AG04449 (cell line): ENCODE measurements around the gene P4HA2.

ENCODE experiments used
- CTCF ChIA-PET: fragments of 350-600 bp; formaldehyde crosslinking; extraction: SDS; loops from one replicate; lab custom pipeline; 2021; ENCODE audit warnings: antibody characterized with exemption; lab: Yijun Ruan, JAX
- POLR2A ChIA-PET: fragments of 400-600, 350-600 bp; formaldehyde crosslinking; extraction: SDS; loops from one replicate; lab custom pipeline; 2020; ENCODE audit warnings: antibody characterized with exemption, inconsistent platforms; lab: Yijun Ruan, JAX
- DNase-seq: peaks from one replicate; pipeline ENCODE4 v3.0.0-alpha.2; 2010; ENCODE audit warnings: low read depth, low spot score
- H3K4me3 ChIP-seq: 2 replicates; pipeline ENCODE4 v1.5.1; 2011; ENCODE audit warnings: low read depth, mild to moderate bottlenecking, control low read depth, low read length
- TF ChIP-seq, protein P1 (sequence below): IDR thresholded peaks from one replicate; pipeline ENCODE4 v1.5.1; 2011; ENCODE audit warnings: mild to moderate bottlenecking, moderate library complexity, low read length, control low read depth, inconsistent platforms; ENCODE audit not compliant: insufficient read depth; ENCODE audit errors: missing control alignments

The P4HA2 gene

DNA sequence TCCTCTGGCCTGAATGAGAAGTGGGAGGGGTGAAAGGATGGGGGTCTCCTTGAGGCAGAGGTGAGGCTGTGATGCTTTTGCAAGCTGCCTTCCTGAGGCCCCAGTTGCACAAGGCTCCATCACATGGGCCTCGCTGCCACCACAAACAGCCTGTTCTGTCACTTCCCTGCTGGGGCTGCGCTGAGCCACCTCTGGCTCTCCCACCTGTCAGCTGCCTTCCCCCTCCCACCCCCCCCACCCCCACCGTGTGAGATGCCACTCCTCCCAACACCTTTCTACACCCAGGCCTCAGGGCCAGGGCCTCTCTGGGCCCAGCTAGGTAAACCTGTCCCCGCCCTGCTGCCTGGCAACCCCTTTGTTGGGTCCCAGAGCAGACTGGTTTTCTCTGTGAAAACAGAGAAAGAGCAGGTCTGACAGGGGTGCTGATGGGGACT is 25.4 kb upstream of the P4HA2 start:
- no peak overlapping the region for H3K4me3 ChIP-seq
- TF ChIP-seq, protein P1, sequence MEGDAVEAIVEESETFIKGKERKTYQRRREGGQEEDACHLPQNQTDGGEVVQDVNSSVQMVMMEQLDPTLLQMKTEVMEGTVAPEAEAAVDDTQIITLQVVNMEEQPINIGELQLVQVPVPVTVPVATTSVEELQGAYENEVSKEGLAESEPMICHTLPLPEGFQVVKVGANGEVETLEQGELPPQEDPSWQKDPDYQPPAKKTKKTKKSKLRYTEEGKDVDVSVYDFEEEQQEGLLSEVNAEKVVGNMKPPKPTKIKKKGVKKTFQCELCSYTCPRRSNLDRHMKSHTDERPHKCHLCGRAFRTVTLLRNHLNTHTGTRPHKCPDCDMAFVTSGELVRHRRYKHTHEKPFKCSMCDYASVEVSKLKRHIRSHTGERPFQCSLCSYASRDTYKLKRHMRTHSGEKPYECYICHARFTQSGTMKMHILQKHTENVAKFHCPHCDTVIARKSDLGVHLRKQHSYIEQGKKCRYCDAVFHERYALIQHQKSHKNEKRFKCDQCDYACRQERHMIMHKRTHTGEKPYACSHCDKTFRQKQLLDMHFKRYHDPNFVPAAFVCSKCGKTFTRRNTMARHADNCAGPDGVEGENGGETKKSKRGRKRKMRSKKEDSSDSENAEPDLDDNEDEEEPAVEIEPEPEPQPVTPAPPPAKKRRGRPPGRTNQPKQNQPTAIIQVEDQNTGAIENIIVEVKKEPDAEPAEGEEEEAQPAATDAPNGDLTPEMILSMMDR, result no peak
- no peak for DNase-seq
- ChIA-PET CTCF (interaction anchor here (0.7 to 21.8 kb wide), 2 partner anchors 14 to 188 kb away, joined by 3 to 416 read pairs; no protein-coding TSS in a partner anchor), POLR2A (no interaction called here)

DNA sequence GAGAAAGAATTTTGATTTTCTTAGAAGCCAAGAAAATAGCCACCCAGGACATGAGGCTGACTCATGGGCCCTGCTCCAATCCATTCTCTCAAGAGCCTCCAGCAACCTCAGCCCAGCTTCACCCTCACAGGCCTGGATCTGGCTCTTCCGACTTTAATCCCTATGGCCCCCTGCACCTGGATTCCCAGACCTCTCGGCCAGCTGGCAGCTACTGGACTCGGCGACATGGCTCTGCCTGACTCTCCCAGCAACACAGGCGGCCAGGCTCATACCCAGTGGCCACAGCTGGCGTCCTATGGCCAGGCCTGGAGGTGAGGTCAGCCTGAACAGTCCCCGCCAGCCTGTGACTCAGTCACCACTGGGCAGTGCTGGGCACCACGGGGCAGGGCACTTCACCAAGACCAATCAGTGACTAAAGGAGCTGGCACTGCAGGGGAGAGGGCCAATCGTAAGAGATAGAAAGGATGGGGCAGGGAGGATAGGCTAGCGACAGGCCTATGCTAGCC is 23.6 kb upstream of the P4HA2 start:
- ChIA-PET POLR2A (no interaction called here), CTCF (interaction anchor here (0.7 to 21.8 kb wide), 4 partner anchors 13 to 24 kb away, joined by 3 to 416 read pairs (median 4); partner anchors contain the start of gene P4HA2)
- no peak for DNase-seq
- TF ChIP-seq, protein P1, result no peak
- H3K4me3 ChIP-seq, result no peak overlapping the region

DNA sequence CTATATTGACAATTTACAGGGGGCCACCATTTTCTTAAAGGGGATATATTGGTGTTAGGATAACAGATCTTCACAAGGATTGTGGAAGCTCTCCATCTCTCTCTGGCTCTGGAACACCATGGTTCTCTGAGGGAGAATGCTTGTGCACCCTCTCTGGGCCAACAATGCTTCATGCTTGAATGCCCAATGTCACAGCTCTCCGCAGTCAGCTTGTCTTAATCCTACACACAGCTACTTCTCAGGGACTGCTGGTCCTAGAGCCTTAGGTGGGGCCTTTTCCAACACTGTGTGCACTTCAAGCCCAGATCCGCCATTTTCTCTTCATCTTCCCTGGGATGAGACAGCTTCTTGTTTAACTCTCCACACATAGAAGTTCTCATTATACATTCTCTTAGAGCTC is 22.9 kb upstream of the P4HA2 start:
- TF ChIP-seq, protein P1, result no peak
- ChIA-PET POLR2A (no interaction called here), CTCF (interaction anchor here (0.8 to 21.8 kb wide), 5 partner anchors 12 to 43 kb away, joined by 3 to 416 read pairs (median 3); partner anchors contain the start of genes P4HA2 and SLC22A4)
- no peak for DNase-seq
- H3K4me3 ChIP-seq, result no peak overlapping the region

DNA sequence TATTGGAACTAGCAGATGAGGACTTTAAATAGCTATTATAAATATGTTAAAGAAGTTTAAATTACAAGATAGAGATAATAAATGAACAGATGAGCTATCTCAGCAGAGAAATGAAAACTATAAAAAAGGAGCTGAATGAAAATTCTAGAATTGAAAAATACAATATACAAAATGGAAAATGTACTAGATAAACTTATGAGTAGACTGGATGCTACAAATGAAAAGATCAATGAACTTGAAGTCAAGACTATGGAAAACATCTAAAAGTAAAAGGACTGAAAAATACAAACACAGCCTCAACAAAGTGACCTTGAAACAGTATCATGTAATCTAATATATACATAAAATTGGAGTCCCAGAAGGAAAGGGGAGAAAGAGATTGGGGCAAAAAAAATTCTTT is 19.2 kb upstream of the P4HA2 start:
- CTCF ChIA-PET, result interaction anchor here (21.8 kb wide), 1 partner anchor 8 kb away, joined by 416 read pairs; no protein-coding TSS in a partner anchor
- POLR2A ChIA-PET, result no interaction called here

DNA sequence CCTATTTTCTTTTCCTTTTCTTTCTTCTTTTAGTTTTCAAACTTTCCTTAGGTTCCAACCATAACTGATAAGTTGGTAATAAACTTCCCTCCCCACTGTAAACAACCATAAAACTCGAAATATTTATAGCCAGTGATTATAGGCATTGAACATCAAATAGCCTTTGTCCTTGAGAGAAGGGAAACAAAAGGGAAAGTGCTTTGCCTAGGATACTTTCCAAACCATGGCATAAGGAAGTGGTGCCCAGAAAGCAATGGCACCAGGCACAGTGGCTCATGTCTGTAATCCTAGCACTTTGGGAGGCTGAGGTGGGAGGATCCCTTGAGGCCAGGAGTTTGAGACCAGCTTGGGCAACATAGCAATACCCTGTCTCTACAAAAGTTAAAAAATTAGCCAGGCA is 17.9 kb upstream of the P4HA2 start:
- H3K4me3 ChIP-seq, result no peak overlapping the region
- DNase-seq, result no peak
- ChIA-PET CTCF (interaction anchor here (21.8 kb wide), 1 partner anchor 7 kb away, joined by 416 read pairs; no protein-coding TSS in a partner anchor), POLR2A (no interaction called here)
- TF ChIP-seq, protein P1, result no peak

More for the DNA sequence above, 19.2 kb upstream of the P4HA2 start:
- DNase-seq, result no peak
- TF ChIP-seq, protein P1, result no peak
- H3K4me3 ChIP-seq, result no peak overlapping the region

DNA sequence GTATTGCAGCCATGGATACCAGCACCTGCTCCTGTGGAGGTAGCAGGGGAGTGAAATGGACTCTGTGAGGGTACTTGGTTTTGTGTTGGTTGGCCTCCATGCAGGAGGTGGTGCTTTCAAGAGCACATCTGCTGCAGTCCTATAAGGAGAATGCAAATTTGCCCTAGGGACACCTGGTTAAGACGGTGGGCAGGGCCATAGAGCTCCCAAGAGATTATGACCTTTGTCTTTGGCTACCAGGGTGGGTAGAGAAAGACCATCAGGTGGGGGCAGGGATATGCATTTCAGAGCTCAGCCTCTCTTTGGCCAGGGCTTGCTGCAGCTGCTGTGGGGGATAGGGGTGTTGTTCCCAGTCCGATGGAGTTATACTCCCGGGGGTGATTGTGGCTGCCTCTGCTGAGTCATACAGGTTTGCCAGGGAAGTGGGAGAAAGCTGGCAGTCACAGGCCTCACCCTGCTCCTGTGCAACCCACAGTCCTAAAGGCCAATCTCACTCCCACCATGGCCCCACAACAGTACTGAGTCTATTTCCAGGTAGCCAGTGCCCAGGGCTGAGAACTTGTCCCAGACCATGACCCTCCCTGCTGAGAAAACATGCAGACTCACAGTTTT is 15.8 kb upstream of the P4HA2 start:
- ChIA-PET POLR2A (no interaction called here), CTCF (interaction anchor here (13.3 kb wide), 1 partner anchor 12 kb away, joined by 416 read pairs; the partner anchor contains the start of gene PDLIM4)
- DNase-seq, result no peak
- TF ChIP-seq, protein P1, result no peak
- no peak overlapping the region for H3K4me3 ChIP-seq
